ENCODE results near the gene GALNT13. TPM values are rescaled to one million over a fixed set of nuclear protein-coding genes. Genes with fewer than 3 reads are reported as not detected.

The GALNT13 gene
- total RNA-seq, 4 donors from 2014 or later, result 2.1 to 18.3 (median 13.3) TPM

DNA sequence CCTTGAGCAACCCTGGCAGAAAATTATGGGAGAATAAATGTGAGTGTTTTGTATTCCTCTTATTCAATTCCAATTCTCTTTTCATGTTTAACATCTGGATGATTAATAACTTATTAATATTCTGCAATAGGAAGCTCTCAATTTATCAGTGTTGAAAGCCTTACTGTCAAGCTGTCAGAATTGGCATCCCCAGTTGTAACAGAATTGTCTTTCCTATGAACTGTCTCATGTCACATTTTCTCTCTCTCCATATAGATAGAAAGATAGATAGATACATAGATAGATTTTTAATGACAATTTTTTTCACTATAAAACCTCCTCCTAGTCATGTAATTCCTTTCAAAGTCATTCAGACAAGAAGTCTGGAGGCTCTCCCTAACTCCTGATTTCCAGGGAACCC is 331.5 kb downstream of the GALNT13 start:
- no peak for TF ChIP-seq CTCF (IDR thresholded peaks at IDR 0.05; ENCODE audit: low read depth)

- no peak for TF ChIP-seq CTCF (IDR thresholded peaks at IDR 0.05; ENCODE audit: low read depth)
These were observed 332.2 kb downstream of the GALNT13 start for GRCh38 chr2:154203902-154204301.

- TF ChIP-seq CTCF (IDR thresholded peaks at IDR 0.05; ENCODE audit: low read depth), result no peak
These were observed 335.7 kb downstream of the GALNT13 start for GRCh38 chr2:154207288-154208047.

DNA sequence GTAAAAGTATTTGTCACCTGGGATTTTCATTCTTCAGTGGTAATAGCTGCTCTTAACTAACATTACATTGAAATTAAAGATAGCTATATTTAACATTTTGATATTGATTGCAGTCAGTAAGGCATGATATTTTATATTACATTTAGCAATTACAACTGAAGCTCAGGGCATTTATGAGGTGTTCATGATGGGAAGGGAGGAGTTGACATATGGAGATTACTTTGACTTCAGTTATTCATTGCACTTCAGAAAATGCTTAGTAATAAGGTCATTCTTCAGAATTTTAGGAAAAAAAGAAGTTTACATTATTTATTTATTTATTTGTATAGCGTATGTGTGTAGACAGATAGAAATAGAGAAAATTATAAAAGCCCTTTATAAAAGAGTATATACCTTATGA is 352.0 kb downstream of the GALNT13 start:
- no peak for TF ChIP-seq CTCF (IDR thresholded peaks at IDR 0.05; ENCODE audit: low read depth)

- no peak for TF ChIP-seq CTCF (IDR thresholded peaks at IDR 0.05; ENCODE audit: low read depth)
These were observed 355.2 kb downstream of the GALNT13 start for GRCh38 chr2:154226931-154227330.

GRCh38 chr2:154228566-154229280 is 357.0 kb downstream of the GALNT13 start:
- TF ChIP-seq CTCF (IDR thresholded peaks at IDR 0.05; ENCODE audit: low read depth), result no peak

GRCh38 chr2:154229966-154230365 is 358.2 kb downstream of the GALNT13 start:
- TF ChIP-seq CTCF (IDR thresholded peaks at IDR 0.05; ENCODE audit: low read depth), result no peak

All from subcutaneous adipose tissue (tissue), 4 donors.